ENCODE data around the gene AZU1. TPM values are rescaled to one million over a fixed set of nuclear protein-coding genes. Genes with fewer than 3 reads are reported as not detected.

Gene AZU1
- total and polyA plus RNA-seq, 2 of the 8 experiments (the other 6 are each of a cell fraction or from before 2014, with no cell fraction given) = 0.80 to 1.3 TPM

DNA sequence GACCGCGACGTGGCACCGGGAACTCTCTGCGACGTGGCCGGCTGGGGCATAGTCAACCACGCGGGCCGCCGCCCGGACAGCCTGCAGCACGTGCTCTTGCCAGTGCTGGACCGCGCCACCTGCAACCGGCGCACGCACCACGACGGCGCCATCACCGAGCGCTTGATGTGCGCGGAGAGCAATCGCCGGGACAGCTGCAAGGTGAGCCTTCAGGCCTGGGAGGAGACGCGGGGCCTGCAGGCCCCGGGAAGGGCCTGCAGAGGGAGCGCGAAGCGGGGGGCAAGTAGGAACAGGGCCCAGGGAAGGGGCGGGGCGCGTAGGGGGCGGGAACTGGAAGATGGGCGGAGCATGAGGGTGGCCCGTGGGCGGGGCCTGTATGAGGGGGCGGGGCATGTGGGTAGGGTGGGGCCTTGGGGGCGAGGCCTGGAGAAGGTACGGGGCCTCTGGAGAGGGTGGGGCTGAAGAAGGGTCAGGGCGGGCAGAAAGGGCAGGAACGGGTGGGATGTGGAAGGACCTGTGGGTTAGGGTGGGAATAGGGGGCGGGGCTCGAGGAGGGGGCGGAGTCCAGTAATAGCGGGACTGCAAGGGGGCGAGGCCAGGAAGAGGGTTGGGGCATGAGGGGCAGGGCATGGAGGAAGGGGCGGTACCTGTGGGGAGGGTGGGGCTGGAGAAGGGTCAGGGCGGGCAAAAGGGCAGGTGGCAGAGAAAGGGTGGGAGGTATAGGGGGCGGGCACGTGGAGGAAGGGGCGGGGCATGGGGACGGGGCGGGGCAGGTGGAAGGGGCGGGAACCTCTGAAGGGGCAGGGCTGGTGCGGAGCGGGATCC lies 34.3 kb downstream of the AZU1 start (continued):
- TF ChIP-seq RNF2 (IDR thresholded peaks at IDR 0.05; ENCODE audit: borderline replicate concordance, low read depth, low read length, missing control alignments, poor library complexity, severe bottlenecking) (no peak), EP300 (IDR thresholded peaks at IDR 0.05; ENCODE audit: borderline replicate concordance in 1 of 2, low read depth in 2 of 2, low read length in 2 of 2) (no peak), SIRT6 (IDR thresholded peaks at IDR 0.05; ENCODE audit: low read length) (no peak), RFX5 (IDR thresholded peaks at IDR 0.05; ENCODE audit: borderline replicate concordance, low read depth, low read length) (no peak), KDM4A (IDR thresholded peaks at IDR 0.05; ENCODE audit: low read depth, low read length, severe bottlenecking) (peak; percentile 36), SRF (IDR thresholded peaks at IDR 0.05; ENCODE audit: low read depth, low read length) (no peak), FOSL1 (IDR thresholded peaks at IDR 0.05; ENCODE audit: insufficient read depth, low read depth, low read length) (no peak), CTBP2 (IDR thresholded peaks at IDR 0.05; ENCODE audit: borderline replicate concordance, insufficient read depth, insufficient read length, low read length) (no peak), SIN3A (conservative IDR thresholded peaks at IDR 0.05 in 1 of 2, IDR thresholded peaks at IDR 0.05 in 1 of 2; ENCODE audit: low read depth in 1 of 2, low read length in 2 of 2) (0 out of 4 replicates have a peak, but pooled peaks have one; percentile 35 to 43), PHF8 (conservative IDR thresholded peaks at IDR 0.05; ENCODE audit: low read depth, low read length) (no peak), TCF12 (IDR thresholded peaks at IDR 0.05; ENCODE audit: low read depth, low read length) (peak; percentile 77; the same call in 1 of the 2 replicates), CBX8 (IDR thresholded peaks at IDR 0.05; ENCODE audit: borderline replicate concordance, low read depth, low read length) (no peak), RXRA (IDR thresholded peaks at IDR 0.05; ENCODE audit: insufficient read depth, low read depth, low read length) (no peak), MAX (IDR thresholded peaks at IDR 0.05) (peak; percentile 100), ASH2L (IDR thresholded peaks at IDR 0.05; ENCODE audit: low read length) (no peak), GABPA (IDR thresholded peaks at IDR 0.05; ENCODE audit: borderline replicate concordance, insufficient read depth, low read length) (peak; percentile 65; the same call in 1 of the 2 replicates), EZH2 (IDR thresholded peaks at IDR 0.05; ENCODE audit: low read depth, low read length, severe bottlenecking) (no peak), NRF1 (IDR thresholded peaks at IDR 0.05; ENCODE audit: low read depth, low read length) (no peak), SP1 (IDR thresholded peaks at IDR 0.05; ENCODE audit: low read depth, low read length) (no peak), TEAD4 (IDR thresholded peaks at IDR 0.05; ENCODE audit: low read depth, low read length) (no peak)
